ENCODE measurements around the gene RIOK1.
"Not testable (repeated sequence)": the region's sequence is repeated elsewhere in the genome, so short reads cannot be mapped to it uniquely, and the experiment has no call there.

The RIOK1 gene

GRCh38 chr6:7432391-7433120 is 42.9 kb downstream of the RIOK1 start:
- DNase-seq (ENCODE audit: low read depth, low spot score): no peak
- H3K4me3 ChIP-seq (ENCODE audit: low read length): no peak overlapping the region

- no peak overlapping the region for H3K4me3 ChIP-seq (ENCODE audit: low read length)
- no peak for DNase-seq (ENCODE audit: low read depth, low spot score)
These were observed 43.6 kb downstream of the RIOK1 start for GRCh38 chr6:7433121-7433617.

DNA sequence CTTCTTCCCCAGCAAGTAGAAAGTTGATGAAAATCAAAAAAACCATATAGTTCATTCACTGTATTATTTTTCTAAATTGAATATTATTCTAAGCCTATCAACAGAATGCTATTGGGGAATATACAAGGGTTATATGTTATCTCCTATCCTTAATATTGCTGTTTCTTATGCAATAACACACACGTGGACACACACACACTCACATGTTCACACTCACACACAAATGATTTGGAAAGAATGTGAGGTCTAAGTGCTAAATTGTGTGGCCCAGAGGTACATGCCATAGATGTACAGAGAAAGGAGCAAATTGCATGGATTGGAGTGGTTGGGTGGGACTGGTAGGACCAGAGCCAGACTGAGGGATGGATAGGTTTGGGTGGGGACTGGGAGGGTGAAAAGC is 45.1 kb downstream of the RIOK1 start:
- no peak for DNase-seq (ENCODE audit: low read depth, low spot score)

GRCh38 chr6:7438011-7438410 is 48.4 kb downstream of the RIOK1 start:
- no peak for DNase-seq (ENCODE audit: low read depth, low spot score)

More for the DNA sequence above, 45.1 kb downstream of the RIOK1 start:
- H3K4me3 ChIP-seq (ENCODE audit: low read length): no peak overlapping the region

DNA sequence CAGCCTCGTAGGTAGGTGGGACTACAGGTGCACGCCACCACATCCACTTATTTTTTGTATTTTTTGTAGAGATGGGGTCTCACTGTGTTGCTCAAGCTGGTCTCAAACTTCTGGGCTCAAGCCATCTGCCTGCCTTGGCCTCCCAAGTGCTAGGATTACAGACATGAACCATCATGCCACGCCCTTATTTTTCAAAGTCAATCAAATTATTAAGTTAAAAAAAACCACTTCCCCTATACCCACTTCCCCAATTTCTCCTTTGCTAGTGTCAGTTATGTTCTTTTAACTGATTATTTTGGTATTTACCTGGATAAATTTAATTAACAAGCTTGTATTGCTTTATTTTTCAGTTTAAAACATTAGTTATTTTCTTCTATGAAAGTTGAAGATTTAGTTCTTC is 49.6 kb downstream of the RIOK1 start:
- no peak overlapping the region for H3K4me3 ChIP-seq (ENCODE audit: low read length)

More at GRCh38 chr6:7438011-7438410, 48.4 kb downstream of the RIOK1 start:
- no peak overlapping the region for H3K4me3 ChIP-seq (ENCODE audit: low read length)

DNA sequence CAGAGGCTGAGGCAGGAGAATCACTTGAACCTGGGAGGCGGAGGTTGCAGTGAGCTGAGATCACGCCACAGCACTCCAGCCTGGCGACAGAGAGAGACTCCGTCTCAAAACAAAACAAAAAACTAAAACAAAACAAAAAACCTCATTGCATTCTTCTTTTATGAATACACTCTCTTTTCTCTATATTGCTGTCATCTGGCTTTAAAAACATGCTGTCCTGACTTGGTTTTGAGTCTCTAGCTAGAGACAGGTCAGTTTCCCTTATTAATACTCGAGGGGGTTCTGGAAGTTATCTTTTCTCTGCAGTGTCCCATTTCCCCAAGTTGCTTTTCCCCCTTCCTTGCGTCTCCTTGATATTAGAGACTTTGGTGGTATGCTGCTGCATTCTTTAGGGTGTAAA is 50.9 kb downstream of the RIOK1 start:
- no peak for DNase-seq (ENCODE audit: low read depth, low spot score)
- H3K4me3 ChIP-seq (ENCODE audit: low read length): no peak overlapping the region

More for the DNA sequence above, 49.6 kb downstream of the RIOK1 start:
- DNase-seq (ENCODE audit: low read depth, low spot score): peak; percentile 52

DNA sequence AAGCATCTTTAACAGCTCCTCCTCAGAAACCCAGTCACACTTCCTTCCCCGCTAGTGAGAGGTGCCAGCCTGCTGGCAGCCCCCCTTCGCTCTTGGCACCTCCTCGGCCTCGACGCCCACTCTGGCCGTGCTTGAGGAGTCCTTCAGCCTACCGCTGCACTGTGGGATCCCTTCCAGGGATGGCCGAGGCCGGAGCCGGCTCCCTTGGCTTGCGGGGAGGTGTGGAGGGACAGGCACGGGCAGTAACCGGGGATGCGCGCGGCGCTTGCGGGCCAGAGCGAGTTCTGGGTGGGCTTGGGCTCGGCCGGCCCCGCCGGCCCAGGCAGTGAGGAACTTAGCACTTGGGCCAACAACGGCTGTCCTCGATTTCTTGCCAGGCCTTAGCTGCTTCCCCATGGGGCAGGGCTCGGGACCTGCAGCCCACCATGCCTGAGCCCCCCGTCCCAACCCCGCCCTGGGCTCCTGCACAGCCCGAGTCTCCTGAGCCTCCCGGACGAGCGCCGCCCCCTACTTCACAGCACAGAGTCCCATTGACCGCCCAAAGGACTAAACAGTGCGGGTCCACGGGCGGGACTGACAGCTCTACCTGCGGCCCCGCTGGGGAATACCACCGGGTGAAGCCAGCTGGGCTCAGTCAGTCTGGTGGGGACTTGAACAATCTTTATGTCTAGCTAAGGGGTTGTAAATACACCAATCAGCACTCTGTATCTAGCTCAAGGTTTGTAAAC is 51.6 kb downstream of the RIOK1 start:
- no peak overlapping the region for H3K4me3 ChIP-seq (ENCODE audit: low read length)
- DNase-seq (ENCODE audit: low read depth, low spot score): no peak

DNA sequence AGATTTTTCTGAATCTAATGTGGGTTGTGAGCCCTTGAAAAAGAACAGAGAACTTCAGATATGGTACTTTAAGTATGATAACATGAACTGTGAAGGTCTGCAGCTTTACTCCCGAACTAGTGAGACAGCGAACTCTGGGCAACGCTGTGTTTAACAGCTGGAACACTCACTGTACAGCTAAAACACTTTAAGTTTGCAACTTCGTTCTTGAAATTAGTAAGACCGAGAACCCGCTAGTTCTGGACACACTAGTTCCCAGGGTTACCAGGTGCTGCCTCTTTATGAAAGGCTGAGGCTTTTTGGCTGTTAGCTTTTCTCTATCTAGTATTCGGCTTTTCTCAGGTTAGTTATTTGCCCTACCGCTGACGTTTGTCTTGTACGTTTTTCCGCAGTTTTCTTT is 52.9 kb downstream of the RIOK1 start:
- no peak for DNase-seq (ENCODE audit: low read depth, low spot score)
- no peak overlapping the region for H3K4me3 ChIP-seq (ENCODE audit: low read length)

DNA sequence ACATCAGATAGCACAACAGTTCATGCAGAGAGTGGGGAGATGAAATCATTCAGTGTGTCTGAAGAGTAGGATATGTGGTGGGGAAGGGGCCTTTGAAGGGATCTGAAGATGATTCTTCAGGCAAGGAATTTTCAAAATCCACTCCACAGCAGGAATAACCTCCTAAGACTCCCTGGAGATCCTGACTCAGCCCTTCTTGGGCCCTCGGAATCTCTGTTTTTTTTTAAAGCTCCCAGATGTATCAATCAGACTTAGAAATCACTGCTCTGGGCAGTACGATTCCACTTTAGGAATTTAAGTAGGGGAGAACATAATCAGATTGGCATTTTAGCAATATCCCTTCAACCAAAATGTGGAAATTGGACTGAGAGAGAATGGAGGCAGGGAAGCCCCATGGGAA is 55.5 kb downstream of the RIOK1 start:
- H3K4me3 ChIP-seq (ENCODE audit: low read length): no peak overlapping the region
- DNase-seq (ENCODE audit: low read depth, low spot score): no peak

- no peak for DNase-seq (ENCODE audit: low read depth, low spot score)
- H3K4me3 ChIP-seq (ENCODE audit: low read length): no peak overlapping the region
These were observed 56.4 kb downstream of the RIOK1 start for GRCh38 chr6:7445885-7446461.

DNA sequence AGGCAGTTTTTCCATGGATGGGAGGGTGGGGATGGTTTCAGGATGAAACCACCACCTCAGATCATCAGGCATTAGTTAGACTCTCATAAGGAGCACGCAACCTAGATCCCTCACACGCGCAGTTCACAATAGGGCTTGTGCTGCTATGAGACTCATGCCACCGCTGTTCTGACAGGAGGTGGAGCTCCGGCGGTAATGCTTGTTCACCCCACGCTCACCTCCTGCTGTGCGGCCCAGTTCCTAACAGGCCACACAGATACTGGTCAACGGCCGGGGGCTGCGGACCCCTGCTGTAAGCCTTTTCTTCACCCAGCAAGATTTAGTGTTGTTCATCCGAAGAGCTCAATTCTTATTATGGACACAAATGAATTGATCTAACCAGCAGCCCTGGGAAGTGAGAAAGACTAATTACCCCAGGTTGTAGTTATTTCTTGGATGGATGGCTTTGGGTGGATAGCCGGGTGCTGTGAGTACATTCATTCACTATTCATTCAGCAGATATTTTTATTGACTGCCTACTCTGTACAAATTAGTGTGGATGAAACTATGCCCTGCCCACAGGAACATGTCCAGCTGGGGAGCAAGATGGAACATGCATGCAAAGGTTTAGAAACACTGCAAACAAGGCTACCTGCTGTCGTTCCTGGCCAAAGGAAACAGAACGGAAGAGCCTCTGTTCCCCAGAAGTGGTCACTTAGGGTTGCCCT is 57.2 kb downstream of the RIOK1 start:
- no peak overlapping the region for H3K4me3 ChIP-seq (ENCODE audit: low read length)
- DNase-seq (ENCODE audit: low read depth, low spot score): no peak

DNA sequence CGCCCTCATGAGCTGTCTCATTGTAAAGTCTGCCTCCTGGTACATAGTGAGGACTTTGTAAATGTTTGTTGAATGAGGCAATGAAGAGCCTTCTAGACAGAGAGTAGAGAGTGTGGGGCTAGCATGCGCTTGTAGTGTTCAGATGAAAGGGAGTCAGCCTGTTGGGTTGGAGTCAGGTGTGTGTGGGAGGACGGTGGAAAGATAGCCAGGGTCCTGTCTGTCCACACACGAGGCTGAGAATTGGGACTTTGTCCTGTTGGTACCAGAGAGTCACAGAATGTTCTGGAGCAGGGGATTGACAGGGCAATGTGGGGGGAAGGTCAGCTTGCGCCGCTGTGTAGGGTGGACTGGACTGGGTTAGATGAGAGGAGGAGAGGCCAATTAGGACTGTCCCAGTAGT is 58.6 kb downstream of the RIOK1 start:
- DNase-seq (ENCODE audit: low read depth, low spot score): no peak
- H3K4me3 ChIP-seq (ENCODE audit: low read length): no peak overlapping the region

DNA sequence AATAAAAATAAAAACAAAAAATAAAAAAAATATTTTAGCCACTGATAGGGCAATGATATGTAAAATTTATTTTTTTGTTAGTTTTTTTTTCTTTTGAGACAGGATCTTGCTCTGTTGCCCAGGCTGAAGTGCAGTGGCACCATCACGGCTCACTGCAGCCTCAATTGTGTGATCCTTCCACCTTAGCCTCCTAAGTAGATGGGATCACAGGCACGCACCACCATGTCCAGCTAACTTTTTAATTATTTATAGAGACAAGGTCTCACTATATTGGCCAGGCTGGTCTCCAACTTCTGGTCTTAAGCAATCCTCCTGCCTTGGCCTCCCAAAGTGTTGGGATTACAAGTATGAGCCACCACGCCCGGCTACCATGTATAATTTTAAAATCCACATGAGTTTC is 59.4 kb downstream of the RIOK1 start:
- H3K4me3 ChIP-seq (ENCODE audit: low read length): no peak overlapping the region
- DNase-seq (ENCODE audit: low read depth, low spot score): no peak

GRCh38 chr6:7451326-7451725 is 61.7 kb downstream of the RIOK1 start:
- H3K4me3 ChIP-seq (ENCODE audit: low read length): no peak overlapping the region
- no peak for DNase-seq (ENCODE audit: low read depth, low spot score)

GRCh38 chr6:7452898-7453297 is 63.3 kb downstream of the RIOK1 start:
- no peak for DNase-seq (ENCODE audit: low read depth, low spot score)
- H3K4me3 ChIP-seq (ENCODE audit: low read length): no peak overlapping the region

GRCh38 chr6:7454696-7455358 is 65.2 kb downstream of the RIOK1 start:
- no peak for DNase-seq (ENCODE audit: low read depth, low spot score)
- no peak overlapping the region for H3K4me3 ChIP-seq (ENCODE audit: low read length)

DNA sequence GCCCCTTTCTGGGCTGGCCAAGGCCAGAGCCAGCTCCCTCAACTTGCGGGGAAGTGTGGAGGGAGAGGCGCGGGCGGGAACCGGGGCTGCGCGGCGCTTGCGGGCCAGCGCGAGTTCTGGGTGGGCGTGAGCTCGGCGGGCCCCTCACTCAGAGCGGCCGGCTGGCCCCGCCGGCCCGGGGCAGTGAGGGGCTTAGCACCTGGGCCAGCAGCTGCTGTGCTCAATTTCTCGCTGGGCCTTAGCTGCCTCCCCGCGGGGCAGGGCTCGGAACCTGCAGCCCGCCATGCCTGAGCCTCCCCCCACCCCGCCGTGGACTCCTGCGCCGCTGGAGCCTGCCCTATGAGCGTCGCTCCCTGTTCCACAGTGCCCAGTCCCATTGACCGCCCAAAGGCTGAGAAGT is 66.7 kb downstream of the RIOK1 start:
- DNase-seq (ENCODE audit: low read depth, low spot score): not testable (repeated sequence)

DNA sequence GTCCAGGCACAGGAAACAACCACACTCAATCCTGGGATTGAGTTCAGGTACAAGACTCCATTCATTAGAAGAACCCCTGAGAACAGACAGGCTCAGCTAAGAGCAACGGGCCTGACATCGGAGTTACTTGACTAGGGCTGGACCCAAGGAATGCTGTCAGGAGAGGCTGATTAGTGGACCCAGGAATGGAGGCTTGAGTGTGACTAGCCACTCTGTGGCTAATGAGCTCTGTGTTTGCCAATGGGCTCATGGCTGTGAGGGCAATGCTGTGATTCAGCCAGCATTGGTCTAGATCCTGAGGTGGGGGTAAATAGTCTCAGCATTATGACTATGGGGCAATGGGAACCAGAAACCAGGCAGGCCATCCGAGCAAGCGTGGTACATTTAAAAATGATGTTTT is 71.8 kb downstream of the RIOK1 start:
- no peak overlapping the region for H3K4me3 ChIP-seq (ENCODE audit: low read length)
- DNase-seq (ENCODE audit: low read depth, low spot score): no peak

More for the DNA sequence above, 66.7 kb downstream of the RIOK1 start:
- H3K4me3 ChIP-seq (ENCODE audit: low read length): not testable (repeated sequence)

- DNase-seq (ENCODE audit: low read depth, low spot score): no peak
- no peak overlapping the region for H3K4me3 ChIP-seq (ENCODE audit: low read length)
These were observed 74.2 kb downstream of the RIOK1 start for GRCh38 chr6:7463785-7464184.

Measured in Jurkat, Clone E6-1 (cell line).